Measurements from ENCODE around the gene BABAM2. TPM values are rescaled to one million over a fixed set of nuclear protein-coding genes. Genes with fewer than 3 reads are reported as not detected.
"Not testable (repeated sequence)": the region's sequence is repeated elsewhere in the genome, so short reads cannot be mapped to it uniquely, and the experiment has no call there.

BABAM2 gene
- total RNA-seq, 1 experiment from 2014 or later: 37.2 TPM

DNA sequence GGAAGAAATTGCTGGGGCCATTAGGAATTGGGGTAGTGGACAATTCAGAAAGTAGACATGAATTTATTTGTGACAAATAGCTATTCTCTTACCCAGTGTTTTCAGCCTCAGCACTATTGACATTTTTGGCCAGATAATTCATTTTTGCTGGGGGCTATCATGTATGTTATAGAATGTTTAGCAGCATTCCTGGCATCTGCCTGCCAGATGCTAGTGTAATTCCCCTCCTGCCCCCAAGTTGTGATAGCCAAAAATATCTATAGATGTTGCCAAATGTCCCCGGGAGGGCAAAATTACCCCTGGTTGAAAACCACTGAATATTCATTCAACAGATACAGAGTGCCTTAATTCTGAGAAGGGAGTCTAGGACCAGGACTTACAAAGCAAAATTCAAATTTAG lies 183.6 kb downstream of the BABAM2 start:
- DNase-seq (ENCODE audit: low read depth): no peak

DNA sequence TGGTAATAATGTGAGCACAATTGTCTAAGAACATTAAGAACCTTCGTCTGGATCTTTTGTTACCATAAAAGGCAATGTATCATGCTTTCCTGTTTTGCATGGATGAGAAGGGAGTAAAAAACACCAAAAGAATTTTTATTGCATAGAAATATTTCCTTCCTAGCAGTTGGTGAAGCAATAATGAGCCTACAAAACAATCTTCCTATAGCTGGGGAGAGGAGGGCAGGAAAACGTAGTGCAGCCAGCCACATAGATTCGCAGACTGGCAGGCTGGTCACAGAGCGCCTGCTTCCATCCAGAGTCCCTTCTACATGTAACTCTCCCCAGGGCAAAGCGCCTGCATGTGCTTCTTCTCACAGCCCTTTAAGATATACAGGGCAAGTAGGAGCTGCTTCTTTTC lies 190.4 kb downstream of the BABAM2 start:
- no peak for DNase-seq (ENCODE audit: low read depth)

DNA sequence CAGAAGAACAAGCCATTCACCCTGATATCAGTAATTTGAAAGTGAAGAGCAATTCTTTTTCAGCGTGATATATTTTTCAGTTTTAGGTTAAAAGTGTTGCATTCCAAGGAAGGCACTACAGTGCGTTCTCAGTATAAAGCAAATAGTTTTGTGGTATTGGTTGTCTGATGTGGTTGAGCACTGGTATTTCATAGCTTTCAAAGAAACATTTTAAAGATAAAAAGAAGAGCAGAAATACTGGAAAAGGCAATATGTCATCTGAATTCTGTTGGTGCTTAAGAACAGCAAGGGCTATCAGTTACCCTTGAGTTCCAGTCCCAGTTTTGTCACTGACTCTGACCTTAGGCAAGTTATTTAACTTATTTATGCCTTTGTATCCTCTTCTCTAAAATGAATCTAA lies 191.6 kb downstream of the BABAM2 start:
- no peak for DNase-seq (ENCODE audit: low read depth)

DNA sequence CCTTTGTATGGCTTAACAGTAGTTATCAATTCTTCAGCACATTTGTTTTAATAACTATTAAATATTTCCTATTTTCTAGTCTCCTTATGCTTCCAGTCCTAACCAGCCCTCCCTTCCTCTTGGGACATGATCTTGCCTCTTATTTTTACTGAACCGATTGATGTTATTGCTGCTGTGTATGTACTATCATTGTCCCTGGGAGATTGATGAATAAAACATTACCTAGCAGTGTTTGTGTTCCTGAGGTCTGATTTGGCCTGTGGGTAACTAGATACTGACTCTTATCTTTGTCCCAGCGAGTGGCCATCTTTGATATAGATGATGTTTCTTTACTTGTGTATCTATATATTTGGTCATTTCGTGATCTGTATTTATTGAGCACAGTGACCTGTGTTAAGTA lies 192.9 kb downstream of the BABAM2 start:
- no peak for DNase-seq (ENCODE audit: low read depth)

DNA sequence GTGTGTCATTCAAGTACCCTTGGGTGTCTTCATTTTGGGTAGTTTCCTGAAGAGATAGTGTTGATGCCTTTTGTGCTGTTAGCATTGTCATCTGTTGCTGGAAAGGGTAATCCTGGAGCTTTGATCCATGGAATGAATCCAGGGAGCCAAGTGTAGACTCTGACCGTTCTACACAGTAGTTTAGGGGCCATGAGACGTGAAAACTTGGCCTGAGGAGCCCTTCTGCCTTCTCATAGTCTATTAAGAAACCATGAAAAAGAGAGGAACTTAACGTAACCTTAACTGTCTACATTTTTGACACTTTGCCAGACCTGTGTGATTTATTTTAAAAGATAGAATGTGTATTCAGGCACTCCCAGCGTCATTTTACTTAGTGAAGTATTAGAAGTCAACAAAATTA lies 194.0 kb downstream of the BABAM2 start:
- DNase-seq (ENCODE audit: low read depth): no peak

DNA sequence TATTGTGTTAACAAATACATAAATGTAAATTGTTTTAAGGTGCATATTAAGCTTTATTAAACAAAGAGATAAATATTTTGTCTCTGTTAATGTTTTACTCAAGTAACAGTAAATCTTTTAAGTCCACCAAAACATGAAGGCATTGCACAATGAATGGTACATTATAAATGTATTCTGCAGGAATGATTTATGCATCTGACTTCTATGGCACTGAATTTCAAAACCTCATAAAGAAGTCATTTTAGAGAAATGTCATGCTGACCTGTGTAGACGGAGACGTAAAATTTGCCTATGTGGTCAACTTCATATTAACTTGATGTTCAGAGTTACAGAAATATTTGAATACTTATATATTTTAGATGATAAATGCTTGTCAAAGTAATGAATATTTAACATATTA lies 194.7 kb downstream of the BABAM2 start:
- DNase-seq (ENCODE audit: low read depth): no peak

DNA sequence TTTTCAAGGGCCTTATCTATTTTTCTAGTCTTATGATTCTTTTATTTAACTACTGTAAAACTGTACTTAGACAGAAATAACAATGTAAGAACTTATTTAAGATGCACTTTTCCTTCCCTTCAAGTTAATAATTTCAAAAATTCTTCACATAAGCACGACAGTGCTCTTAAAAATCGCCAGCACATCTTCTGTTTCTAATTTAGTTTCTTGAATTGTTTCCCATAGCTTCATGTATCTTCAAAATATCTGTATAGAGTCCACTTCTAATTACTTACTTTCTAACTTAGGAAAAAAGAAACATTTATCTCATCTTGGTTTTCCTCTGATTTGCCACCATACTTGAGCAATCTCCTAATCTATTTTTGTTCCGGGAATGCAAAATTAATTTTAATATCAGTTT lies 196.1 kb downstream of the BABAM2 start:
- DNase-seq (ENCODE audit: low read depth): no peak

DNA sequence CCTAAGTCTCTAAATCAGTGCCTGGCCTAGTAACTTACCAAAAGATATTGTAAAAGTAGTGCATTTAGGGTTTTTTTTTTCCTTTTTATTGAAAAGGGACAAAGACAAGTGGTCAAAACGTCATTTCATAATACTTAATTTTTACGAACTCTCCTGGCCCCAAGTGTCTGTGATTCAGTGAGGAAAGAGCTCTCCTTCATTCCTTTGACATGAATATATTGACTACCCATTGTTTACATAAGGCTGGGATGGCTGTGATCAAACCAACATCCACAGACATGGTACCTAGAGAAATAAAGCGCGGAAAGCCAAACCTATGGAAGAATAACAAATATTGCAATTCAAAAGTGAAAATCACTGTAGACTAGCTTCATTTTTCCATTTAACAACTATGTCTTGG lies 198.4 kb downstream of the BABAM2 start:
- DNase-seq (ENCODE audit: low read depth): peak; percentile 28

DNA sequence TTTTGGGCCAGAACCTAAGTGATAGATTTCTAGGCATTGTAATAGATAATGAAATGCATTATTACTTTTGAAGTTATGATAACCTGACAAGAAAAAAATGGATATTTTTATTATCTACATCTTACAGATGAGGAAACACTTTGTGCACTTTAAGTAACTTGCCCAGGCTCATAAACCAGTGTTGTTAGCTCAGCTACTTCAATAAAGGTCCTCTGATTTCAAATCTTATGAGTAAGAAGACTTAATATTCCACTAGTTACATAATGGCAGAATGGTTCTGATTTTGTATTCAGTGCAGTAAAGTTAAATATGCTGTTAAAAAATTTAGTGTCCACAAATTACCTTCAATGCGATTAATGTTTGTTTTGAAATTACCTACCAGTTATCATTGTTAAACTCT lies 199.0 kb downstream of the BABAM2 start:
- DNase-seq (ENCODE audit: low read depth): no peak

DNA sequence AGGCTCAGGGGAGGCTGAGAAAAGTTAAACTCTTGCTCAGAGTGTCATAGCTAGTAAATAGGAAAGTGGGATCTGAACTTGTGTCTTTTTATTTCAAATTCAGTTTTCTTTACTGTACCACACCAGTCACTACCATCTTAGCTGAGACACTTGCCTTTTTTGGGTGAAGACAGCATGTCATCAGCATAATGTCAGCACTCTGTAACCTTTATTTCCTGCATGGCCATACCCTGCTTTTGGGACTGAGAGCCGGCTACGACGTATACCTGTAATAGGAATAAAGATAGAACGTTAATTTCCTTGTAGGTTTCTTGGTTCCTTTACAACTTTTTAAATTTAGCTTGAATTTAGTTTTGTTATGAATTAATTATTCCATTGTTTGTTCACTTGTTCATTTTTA lies 202.8 kb downstream of the BABAM2 start:
- no peak for DNase-seq (ENCODE audit: low read depth)

DNA sequence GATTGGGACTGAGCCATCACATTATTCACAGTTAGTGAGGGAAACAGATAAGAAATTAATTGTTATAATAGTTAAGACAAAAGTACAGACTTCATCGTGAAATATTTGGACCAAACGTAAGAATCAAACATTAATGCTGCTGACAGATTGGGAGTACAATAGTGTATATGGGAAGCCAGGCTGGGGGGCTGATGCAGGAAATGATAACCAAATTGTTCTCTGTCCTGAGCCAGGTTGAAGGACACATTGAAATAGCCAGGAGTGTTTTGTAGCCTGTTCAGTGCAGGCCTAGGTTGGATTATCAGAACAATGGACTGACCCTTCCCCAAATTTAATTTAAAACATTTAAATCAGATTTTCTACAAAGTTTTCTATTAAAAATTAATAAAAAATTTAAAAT lies 203.2 kb downstream of the BABAM2 start:
- no peak for DNase-seq (ENCODE audit: low read depth)

DNA sequence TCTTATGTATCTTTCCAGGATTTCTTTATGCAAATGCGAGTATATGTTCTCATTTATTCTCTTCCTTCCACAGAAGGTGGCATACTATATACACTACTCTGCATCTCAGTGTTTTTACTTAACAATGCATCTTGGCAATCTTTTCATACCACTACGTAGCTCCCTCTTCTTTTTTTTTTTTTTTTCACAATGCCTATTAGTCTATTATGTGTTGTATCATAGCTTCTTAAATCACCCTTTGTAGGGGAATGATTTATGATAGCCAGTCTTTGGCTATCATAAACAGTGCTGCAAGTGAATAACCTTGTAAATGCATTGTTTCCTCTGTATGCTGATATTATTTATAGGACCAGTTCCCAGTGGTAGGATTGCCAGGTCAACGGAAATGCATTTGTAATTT lies 204.2 kb downstream of the BABAM2 start:
- DNase-seq (ENCODE audit: low read depth): no peak

DNA sequence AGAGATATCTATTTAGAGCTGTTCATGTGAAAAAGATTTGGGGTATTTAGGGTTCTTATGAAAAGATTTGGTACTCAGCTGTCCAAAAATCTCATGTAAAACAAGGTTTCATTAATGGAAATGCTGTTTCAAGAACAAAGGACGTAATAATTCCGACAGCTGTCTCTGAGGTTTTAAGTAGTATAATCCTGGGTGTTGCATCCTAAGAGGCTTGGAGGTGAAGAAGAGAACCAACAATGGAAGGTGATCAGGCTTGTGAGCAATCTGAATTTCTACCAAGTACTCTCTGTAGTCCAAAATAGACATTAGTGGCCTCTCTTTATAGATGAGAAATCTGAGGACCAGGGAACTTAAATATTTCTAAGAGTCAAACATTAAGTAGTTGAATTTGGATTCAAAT lies 205.1 kb downstream of the BABAM2 start:
- DNase-seq (ENCODE audit: low read depth): no peak

DNA sequence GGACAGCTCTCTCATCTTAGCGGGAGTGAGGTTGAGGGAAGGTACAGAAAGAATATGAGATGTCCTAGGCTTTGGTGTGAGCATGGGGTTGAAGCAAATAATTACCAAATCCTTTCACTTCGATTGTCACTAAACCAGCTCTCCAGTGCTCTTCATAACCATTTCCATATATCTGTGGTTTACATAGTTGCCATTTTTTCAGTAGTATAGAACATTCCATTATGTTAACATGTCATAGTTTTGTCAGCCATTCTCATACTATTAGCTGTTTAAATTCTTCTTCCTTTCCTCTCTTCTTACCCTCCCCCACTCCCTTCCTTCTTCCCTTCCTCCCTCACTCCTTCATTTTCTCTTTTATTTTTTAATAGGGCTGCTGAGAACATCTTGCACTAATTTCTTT lies 205.9 kb downstream of the BABAM2 start:
- no peak for DNase-seq (ENCODE audit: low read depth)

DNA sequence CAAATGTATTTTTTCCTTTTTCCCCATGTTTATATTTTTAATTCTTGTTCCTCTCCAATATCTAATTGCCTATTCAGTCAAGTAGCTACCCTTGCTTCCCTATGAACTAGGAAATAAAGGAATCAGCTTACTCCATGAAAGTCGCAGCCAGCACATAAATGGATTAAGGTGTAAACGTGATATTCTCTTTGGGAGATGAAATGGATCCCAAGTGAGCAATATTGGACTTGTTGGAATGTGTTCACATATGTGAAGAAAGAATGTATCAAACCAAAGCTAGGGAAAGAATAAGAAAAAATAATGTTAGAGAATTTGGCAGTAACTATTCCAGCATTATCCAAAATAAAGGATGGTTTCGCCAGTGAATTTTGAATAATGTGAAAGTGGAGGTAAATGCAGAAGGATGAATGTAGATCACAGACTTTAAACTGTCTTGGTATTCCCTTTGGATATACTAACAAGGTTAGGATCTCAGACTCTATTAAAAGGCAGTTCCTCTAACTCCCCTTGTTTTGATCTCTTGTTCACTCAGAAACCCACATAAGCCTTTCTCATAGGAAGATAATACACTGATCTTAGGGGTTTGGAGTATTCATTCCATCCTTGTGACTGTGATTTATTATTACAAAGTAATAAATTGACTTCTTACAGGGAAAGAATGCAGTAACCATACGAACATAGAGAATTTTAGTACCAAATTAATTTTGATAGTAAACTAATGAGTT lies 208.1 kb downstream of the BABAM2 start:
- DNase-seq (ENCODE audit: low read depth): no peak

DNA sequence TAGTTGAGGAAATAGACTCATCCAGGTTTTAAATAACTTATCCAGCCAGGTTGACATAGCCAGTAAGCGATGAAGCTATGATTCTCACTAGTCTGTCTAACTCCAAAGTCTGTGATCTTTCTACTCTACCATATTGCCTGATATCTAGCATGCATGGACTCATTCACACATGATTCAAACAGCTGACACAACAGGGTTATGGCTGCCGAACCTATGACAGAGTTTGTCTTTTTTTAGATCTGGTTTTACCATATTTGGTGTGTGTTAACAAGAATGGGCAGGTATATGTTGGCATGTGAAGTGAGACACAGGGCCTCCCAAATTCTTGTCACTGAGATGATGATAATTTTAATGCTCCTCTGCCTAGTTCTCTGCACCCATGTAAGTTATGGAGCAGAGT lies 210.6 kb downstream of the BABAM2 start:
- no peak for DNase-seq (ENCODE audit: low read depth)

DNA sequence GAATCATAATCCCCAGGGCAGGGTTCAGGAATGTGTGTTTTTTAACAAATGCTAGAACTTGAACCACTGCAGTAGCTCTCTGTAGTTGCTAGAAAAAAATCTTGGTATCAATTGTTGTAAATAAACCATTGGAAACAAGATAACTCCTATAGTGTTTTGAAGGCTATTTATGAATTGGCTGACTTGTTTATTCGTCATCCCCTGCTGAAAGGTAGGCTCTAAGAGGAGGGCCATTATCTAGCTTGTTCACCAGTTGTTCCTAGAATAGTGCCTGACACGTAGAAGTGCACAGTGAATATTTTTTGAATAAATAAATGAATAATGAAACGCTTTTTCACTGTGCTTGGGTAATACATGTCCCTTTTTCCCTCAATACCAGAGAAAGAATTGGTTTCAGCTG lies 211.4 kb downstream of the BABAM2 start:
- no peak for DNase-seq (ENCODE audit: low read depth)

DNA sequence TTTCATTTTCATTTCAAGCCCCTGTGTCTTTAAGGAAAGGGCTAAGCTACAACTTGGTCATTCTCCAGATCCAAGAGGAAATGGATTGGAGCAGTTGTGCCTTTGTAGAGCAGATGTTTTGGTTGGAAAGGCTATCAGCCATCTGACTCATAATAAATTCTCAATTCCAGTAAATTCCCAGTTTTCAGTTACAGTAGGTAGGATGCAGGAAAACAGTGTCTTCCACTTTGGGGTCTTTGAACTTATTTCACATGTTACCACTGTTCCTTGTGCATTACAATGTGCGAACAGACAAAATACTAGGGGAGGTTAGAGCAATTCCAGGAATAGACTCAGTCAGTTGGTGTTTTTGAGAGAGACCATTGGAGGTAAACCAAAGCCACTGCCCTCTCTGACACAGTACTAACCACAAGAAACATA lies 211.9 kb downstream of the BABAM2 start:
- DNase-seq (ENCODE audit: low read depth): peak; percentile 70

DNA sequence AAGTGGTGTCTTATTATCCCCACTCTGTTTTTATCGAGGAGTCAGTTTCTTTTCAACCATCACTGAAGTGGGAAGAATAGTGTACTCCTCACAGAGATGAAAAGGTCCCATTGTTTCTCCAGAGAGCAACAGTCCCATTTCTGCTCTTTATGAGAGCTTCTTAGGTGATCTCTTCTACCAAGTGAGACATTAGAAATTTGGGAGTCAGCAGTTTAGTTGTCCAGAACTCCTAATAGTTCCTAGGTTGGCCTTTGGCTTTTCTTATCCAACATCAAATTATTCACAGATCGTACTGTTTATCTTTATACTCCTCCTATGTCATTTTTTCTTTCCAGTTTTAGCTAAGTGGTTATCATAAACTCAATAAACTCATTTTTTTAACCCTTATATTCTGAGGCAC lies 213.1 kb downstream of the BABAM2 start:
- DNase-seq (ENCODE audit: low read depth): no peak

DNA sequence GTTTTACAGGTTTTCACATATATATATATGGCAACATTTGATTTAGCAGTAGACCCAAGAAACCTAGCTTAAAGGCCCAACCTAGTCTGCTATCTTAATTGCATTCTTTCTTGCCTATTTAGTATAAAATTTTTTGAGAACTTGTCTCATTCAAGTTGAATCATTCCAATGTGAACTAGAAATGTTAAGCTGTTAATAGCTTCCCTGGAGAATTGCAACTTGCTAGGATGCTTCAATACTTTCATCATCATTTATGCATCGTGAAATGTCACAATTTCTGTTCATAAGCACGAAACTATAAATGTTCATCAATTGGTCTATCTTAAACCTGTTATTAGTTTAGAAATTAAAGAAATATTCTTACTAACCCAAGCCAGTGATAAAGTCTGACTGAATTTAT lies 217.6 kb downstream of the BABAM2 start:
- no peak for DNase-seq (ENCODE audit: low read depth)

DNA sequence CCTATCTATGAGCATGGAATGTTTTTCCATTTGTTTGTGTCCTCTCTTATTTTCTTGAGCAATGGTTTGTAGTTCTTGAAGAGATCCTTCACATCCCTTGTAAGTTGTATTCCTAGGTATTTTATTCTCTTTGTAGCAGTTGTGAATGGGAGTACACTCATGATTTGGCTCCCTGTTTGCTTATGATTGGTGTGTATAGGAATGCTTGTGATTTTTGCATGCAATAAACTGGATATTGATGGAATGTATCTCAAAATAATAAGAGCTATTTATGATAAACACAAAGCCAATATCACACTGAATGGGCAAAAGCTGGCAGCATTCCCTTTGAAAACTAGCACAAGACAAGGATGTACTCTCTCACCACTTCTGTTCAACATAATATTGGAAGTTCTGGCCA lies 223.2 kb downstream of the BABAM2 start:
- not testable (repeated sequence) for DNase-seq (ENCODE audit: low read depth)

DNA sequence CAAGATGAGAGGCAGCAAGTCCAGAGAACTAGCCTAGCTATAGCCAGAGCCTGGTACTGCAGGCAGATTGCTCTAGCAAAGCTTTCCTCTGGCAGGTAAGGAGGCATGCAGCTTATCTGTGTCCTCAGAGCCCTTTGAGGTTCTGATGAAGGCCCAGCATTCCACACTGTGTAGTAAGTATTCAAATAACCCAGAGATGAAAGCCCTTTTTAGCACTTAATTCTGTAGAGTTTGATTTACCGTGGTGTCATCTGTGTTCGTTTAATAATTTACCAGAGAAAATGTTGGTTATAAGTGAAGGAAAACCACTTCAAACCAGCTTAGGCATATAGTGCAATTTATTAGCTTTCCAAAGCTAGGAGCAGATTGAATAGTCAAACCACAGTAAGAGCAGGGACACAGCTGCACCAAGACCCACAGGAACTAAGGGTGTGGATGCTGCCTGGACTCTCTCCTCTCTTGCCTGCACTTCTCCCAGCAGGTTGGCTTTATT lies 226.6 kb downstream of the BABAM2 start:
- DNase-seq (ENCODE audit: low read depth): no peak

DNA sequence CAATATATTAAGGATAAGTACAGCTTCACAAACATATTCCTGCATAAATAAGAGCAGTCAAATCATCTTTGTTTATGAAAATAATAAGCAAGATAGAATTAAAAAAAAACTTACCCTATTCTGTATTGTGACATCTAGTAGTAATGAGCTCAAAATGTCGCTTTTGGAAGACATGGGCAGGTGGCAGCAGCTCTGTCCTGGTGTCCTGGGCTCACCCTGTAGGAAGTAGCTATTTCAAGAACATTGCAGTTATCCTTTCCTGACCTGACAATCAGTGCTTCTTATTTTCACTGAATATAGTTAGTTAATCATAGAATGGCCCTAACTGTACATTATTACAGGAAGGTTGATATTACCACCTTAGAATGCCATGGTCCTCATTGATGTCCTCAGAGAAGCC lies 229.1 kb downstream of the BABAM2 start:
- DNase-seq (ENCODE audit: low read depth): no peak

DNA sequence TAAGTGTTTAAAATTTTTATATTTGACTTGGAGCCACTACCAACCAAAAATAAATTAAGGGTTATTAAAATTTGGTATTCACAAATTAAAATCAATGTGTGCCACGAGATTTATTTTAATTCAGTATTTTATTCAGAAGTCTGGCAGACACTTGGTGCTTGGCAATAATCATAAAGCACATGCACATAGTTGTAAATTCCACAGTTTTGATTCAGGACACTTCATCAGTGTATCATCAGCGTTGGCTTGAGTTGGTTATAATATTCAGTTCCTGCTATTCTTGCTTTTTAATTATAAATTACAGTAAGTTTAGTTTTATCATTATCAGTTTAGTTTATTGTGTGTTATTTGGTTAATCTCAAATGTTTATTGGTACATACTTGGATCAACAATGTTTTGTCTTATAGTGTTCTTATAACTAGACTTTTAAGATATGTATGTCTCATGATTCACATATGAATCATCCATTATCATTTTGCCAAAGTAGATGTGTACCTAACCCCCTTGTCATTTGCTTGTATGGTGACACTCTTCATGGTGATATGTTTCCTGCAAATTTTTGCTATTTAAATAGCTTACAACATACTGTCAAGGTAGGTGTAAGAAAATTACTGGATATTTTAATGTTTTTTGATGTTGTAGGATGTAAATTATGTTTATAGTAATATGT lies 237.9 kb downstream of the BABAM2 start:
- no peak for DNase-seq (ENCODE audit: low read depth)
